Endothelial cell (in vitro differentiated cells): ENCODE data around the gene MLEC. TPM values are rescaled to one million over a fixed set of nuclear protein-coding genes. Genes with fewer than 3 reads are reported as not detected.

ENCODE experiments used
- DNase-seq: peaks from one replicate; pipeline ENCODE4 v3.0.0; 2021; ENCODE audit warnings: low spot score
- H3K27ac Mint-ChIP-seq: one replicate; pipeline ENCODE4 v1.8.0; 2021; ENCODE audit warnings: mixed read lengths, inconsistent platforms; ENCODE audit not compliant: unreplicated experiment
- H3K27me3 Mint-ChIP-seq: one replicate; pipeline ENCODE4 v1.8.0; 2021; ENCODE audit warnings: mild to moderate bottlenecking, moderate library complexity, mixed read lengths, inconsistent platforms; ENCODE audit not compliant: unreplicated experiment
- H3K36me3 Mint-ChIP-seq: one replicate; pipeline ENCODE4 v1.8.0; 2021; ENCODE audit warnings: mild to moderate bottlenecking, low read depth, mixed read lengths, inconsistent platforms; ENCODE audit not compliant: unreplicated experiment
- H3K4me1 Mint-ChIP-seq: one replicate; pipeline ENCODE4 v1.8.0; 2021; ENCODE audit warnings: mild to moderate bottlenecking, mixed read lengths, inconsistent platforms; ENCODE audit not compliant: unreplicated experiment
- H3K4me3 Mint-ChIP-seq: one replicate; pipeline ENCODE4 v1.8.0; 2021; ENCODE audit warnings: mild to moderate bottlenecking, mixed read lengths, inconsistent platforms; ENCODE audit not compliant: unreplicated experiment
- H3K9me3 Mint-ChIP-seq: one replicate; pipeline ENCODE4 v1.8.0; 2021; ENCODE audit warnings: mixed read lengths, inconsistent platforms; ENCODE audit not compliant: unreplicated experiment
- CTCF ChIP-seq: fragments of 200-600 bp; sonication (generic); IDR thresholded peaks from one replicate; pipeline ENCODE4 v1.5.0; 2021; ENCODE audit warnings: antibody characterized with exemption; ENCODE audit not compliant: unreplicated experiment
- total RNA-seq: library from RNA; stranded (reverse); fragmentation: NEBNext Ultra II Directional; extraction: Animal tissue kit (Norgen Biotek cat#: 25700); gene quantifications from one replicate; pipeline ENCODE4 v1.2.1, GENCODE V29; 2021; ENCODE audit not compliant: unreplicated experiment

The MLEC gene
- total RNA-seq, 1 donor from 2014 or later = 124 TPM

- Mint-ChIP-seq H3K36me3 (peaks cover 55% of the 10 kb centered on the region), H3K4me3 (peak overlapping the region; percentile 37), H3K4me1 (peaks cover 18% of the 10 kb centered on the region), H3K9me3 (no peaks in the 10 kb centered on the region), H3K27me3 (peaks cover 6% of the 10 kb centered on the region), H3K27ac (no peak overlapping the region)
- no peak for DNase-seq
- TF ChIP-seq CTCF = no peak
These were observed 33.5 kb downstream of the MLEC start for GRCh38 chr12:120720234-120720986.

GRCh38 chr12:120720987-120721801 is 34.2 kb downstream of the MLEC start:
- peaks cover 57% of the 10 kb centered on the region for H3K36me3 Mint-ChIP-seq
- no peaks in the 10 kb centered on the region for H3K9me3 Mint-ChIP-seq
- H3K4me1 Mint-ChIP-seq = peaks cover 18% of the 10 kb centered on the region
- no peak overlapping the region for H3K27ac Mint-ChIP-seq
- no peak for TF ChIP-seq CTCF
- H3K4me3 Mint-ChIP-seq = peak overlapping the region; percentile 23
- H3K27me3 Mint-ChIP-seq = peaks cover 6% of the 10 kb centered on the region
- no peak for DNase-seq

GRCh38 chr12:120721866-120722265 is 34.9 kb downstream of the MLEC start:
- no peak for DNase-seq
- Mint-ChIP-seq H3K4me1 (peaks cover 18% of the 10 kb centered on the region), H3K4me3 (peak overlapping the region; percentile 43), H3K9me3 (no peaks in the 10 kb centered on the region), H3K27ac (no peak overlapping the region), H3K27me3 (peaks cover 8% of the 10 kb centered on the region), H3K36me3 (peaks cover 52% of the 10 kb centered on the region)
- TF ChIP-seq CTCF = no peak

GRCh38 chr12:120722784-120723183 is 35.8 kb downstream of the MLEC start:
- H3K27me3 Mint-ChIP-seq = peaks cover 8% of the 10 kb centered on the region
- DNase-seq = no peak
- peaks cover 18% of the 10 kb centered on the region for H3K4me1 Mint-ChIP-seq
- H3K27ac Mint-ChIP-seq = no peak overlapping the region
- H3K4me3 Mint-ChIP-seq = no peak overlapping the region
- peaks cover 49% of the 10 kb centered on the region for H3K36me3 Mint-ChIP-seq
- no peak for TF ChIP-seq CTCF
- no peaks in the 10 kb centered on the region for H3K9me3 Mint-ChIP-seq

- Mint-ChIP-seq H3K9me3 (no peaks in the 10 kb centered on the region), H3K4me3 (peak overlapping the region; percentile 83), H3K27me3 (peaks cover 7% of the 10 kb centered on the region), H3K36me3 (peaks cover 39% of the 10 kb centered on the region), H3K4me1 (peaks cover 16% of the 10 kb centered on the region), H3K27ac (no peak overlapping the region)
- DNase-seq = no peak
- no peak for TF ChIP-seq CTCF
These were observed 37.8 kb downstream of the MLEC start for GRCh38 chr12:120724720-120725119.
